HEK293T (cell line): ENCODE data around the gene ZBTB40.

ENCODE experiments used
- BHLHE40 ChIP-seq: fragments of 450-650 bp; IDR thresholded peaks from 2 replicates; pipeline ENCODE4 v1.6.1; 2016; ENCODE audit warnings: mild to moderate bottlenecking, moderate library complexity, borderline replicate concordance
- ELF4 ChIP-seq: fragments of 450-650 bp; IDR thresholded peaks from 2 replicates; pipeline ENCODE4 v1.6.1; 2017; ENCODE audit warnings: antibody characterized with exemption

GRCh38 chr1:22420455-22421053 is 31.1 kb upstream of the ZBTB40 start:
- TF ChIP-seq ELF4 (no peak), BHLHE40 (no peak)
